ENCODE measurements around the gene DGKA.

Gene DGKA

GRCh38 chr12:55931780-55932550 is 1.0 kb downstream of the DGKA start:
- DNase-seq (ENCODE audit: low spot score), result peak; percentile 85

GRCh38 chr12:55932551-55932910 is 1.6 kb downstream of the DGKA start:
- DNase-seq (ENCODE audit: low spot score), result no peak

- no peak for DNase-seq (ENCODE audit: low spot score)
Measured at GRCh38 chr12:55933169-55933798, 2.3 kb downstream of the DGKA start.

GRCh38 chr12:55933799-55934742 is 3.1 kb downstream of the DGKA start:
- DNase-seq (ENCODE audit: low spot score), result no peak

- no peak for DNase-seq (ENCODE audit: low spot score)
Measured at GRCh38 chr12:55934773-55935172, 3.8 kb downstream of the DGKA start.

GRCh38 chr12:55935738-55936151 is 4.8 kb downstream of the DGKA start:
- DNase-seq (ENCODE audit: low spot score), result no peak

- no peak for DNase-seq (ENCODE audit: low spot score)
Measured at GRCh38 chr12:55937981-55938380, 7.0 kb downstream of the DGKA start.

- no peak for DNase-seq (ENCODE audit: low spot score)
Measured at GRCh38 chr12:55938826-55939501, 8.0 kb downstream of the DGKA start.

GRCh38 chr12:55940065-55940732 is 9.2 kb downstream of the DGKA start:
- peak; percentile 92 for DNase-seq (ENCODE audit: low spot score)

GRCh38 chr12:55942055-55942454 is 11.1 kb downstream of the DGKA start:
- no peak for DNase-seq (ENCODE audit: low spot score)

GRCh38 chr12:55942577-55943136 is 11.7 kb downstream of the DGKA start:
- no peak for DNase-seq (ENCODE audit: low spot score)

- DNase-seq (ENCODE audit: low spot score), result no peak
Measured at GRCh38 chr12:55946553-55946952, 15.6 kb downstream of the DGKA start.

GRCh38 chr12:55955344-55955743 is 24.4 kb downstream of the DGKA start:
- DNase-seq (ENCODE audit: low spot score), result no peak

- peak; percentile 52 for DNase-seq (ENCODE audit: low spot score)
Measured at GRCh38 chr12:55955800-55956508, 25.0 kb downstream of the DGKA start.

- peak; percentile 57 for DNase-seq (ENCODE audit: low spot score)
Measured at GRCh38 chr12:55957106-55957859, 26.3 kb downstream of the DGKA start.

GRCh38 chr12:55963760-55964159 is 32.8 kb downstream of the DGKA start:
- DNase-seq (ENCODE audit: low spot score), result no peak

- peak; percentile 31 for DNase-seq (ENCODE audit: low spot score)
Measured at GRCh38 chr12:55965240-55965639, 34.3 kb downstream of the DGKA start.

GRCh38 chr12:55965941-55966407 is 35.0 kb downstream of the DGKA start, which contains the start of gene PMEL:
Gene PMEL, minus strand, starts transcription at chr12:55966042. Its CDS starts 31 bp downstream, at chr12:55966011.
- peak; percentile 58 for DNase-seq (ENCODE audit: low spot score)
